ENCODE data around the gene ANKRD11.
"Not testable (repeated sequence)": the region's sequence is repeated elsewhere in the genome, so short reads cannot be mapped to it uniquely, and the experiment has no call there.

Gene ANKRD11

DNA sequence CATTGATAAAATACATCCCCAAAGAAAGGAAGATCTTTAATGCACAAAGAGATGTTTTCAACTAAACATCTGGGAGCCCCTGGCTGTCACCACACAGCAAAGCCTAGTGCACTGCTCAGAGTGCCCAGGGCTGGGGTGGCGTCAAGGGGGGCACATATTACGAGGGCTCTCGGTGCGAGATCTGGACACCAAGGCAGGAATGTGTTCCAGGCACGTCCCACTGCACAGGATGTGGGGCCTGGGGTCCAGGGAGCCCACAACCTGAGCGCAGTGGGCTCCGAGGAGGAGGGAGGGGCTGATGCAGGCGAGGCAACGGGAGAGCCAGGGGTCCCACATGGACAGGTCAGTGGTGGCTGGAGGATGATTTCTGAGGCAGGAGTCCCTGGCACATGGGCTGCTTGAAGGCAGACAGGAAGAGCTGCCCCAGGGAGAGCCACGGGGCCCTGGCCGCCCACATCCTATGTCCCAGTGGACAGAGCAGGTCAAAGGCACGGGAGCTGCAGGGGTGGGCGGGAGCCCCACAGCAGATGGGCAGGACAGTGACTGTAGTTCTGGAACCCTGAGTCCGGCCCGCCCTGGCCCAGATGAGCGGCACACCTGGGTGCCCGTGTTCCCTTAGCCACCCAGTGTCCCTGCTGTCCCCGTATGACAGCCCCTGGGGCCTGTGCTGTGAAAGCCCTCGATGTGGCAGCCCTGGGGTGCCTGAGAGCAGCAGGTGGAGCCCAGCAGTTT, 216.5 kb downstream of the ANKRD11 start:
- DNase-seq = no peak

DNA sequence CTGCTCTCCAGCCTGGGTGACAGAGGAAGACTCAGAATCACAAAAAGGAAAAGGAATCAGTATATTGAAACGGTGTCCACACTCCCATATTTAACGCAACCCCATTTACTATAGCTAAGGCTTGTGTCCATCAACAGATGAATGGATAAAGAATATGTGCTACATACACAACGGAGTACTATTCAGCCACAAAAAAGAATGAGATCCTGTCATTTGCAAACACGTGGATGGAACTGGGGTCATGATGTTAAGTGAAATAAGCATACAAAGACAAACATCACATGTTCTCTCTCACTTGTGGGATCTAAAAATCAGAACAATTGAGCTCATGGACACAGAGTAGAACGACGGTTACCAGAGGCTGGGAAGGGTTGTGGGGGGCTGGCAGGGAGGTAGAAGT, 217.7 kb downstream of the ANKRD11 start:
- DNase-seq = no peak

DNA sequence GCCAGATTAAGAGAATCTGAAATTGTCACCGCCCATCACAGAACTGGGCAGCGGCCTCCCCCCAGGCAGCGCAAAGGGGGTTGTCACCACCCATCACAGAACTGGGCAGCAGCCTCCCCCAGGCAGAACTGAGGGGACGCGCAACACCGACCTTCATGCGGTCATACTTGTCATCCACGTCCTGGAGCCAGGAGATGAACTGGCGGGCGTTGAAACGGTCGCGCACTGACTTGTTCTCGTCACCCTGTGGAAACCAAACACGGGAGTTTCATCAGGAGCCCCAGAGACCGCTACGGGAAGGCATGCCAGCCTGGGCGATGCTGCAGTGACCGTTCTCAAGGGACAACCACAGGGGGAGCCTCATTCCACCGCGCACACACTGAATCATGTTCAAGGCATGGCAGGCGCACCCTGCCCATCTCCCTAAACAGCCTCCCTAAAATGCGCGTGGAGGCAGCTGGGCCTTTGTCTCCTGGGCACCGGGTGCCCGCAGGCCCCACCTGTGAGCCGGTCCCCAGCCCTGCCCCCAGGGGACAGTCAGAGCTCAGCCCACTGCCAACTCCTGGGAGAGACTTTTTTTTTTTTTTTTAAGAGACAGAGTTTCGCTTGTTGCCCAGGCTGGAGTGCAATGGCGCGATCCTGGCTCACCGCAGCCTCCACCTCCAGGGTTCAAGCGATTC, 219.6 kb downstream of the ANKRD11 start:
- no peak for DNase-seq

DNA sequence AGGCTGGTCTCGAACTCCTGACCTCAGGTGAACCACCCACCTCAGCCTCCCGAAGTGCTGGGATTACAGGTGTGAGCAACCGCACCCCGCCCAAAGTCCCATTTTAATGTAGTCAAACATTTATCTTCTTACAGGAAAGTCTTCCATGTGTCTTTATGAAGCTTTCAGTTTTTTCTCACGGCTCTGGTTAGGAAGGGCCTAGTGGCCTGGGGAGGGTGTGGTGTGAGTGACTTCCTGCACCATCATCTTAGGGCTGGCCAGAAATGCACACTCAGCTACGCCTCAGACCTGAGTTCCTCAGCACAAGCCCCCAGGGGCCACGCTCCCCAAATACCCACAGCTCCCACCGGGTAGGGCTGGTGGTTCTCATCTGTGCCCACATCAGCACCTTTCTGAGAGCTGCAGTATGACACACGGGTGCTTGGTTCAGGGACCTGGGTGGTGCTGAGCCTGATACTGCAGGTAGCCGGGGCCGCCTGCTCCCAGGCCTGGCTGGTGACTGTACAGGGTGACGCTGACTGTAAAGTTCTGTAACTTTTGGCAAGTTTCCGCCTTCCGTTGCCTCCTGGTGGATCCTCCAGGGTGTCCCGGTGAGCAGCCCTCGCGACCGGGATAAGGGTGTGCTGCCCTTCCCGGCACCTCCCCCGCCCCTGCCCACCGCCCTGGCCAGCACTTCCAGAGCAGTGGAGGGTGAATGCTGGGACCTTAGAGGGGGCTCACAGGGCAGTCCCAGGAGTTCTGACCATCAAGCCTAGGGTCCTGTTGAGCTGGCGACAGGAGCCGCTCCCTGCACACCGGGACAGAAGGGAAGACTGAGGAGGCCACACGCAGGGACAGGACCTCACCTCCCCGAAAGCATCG, 220.3 kb downstream of the ANKRD11 start:
- DNase-seq = no peak

DNA sequence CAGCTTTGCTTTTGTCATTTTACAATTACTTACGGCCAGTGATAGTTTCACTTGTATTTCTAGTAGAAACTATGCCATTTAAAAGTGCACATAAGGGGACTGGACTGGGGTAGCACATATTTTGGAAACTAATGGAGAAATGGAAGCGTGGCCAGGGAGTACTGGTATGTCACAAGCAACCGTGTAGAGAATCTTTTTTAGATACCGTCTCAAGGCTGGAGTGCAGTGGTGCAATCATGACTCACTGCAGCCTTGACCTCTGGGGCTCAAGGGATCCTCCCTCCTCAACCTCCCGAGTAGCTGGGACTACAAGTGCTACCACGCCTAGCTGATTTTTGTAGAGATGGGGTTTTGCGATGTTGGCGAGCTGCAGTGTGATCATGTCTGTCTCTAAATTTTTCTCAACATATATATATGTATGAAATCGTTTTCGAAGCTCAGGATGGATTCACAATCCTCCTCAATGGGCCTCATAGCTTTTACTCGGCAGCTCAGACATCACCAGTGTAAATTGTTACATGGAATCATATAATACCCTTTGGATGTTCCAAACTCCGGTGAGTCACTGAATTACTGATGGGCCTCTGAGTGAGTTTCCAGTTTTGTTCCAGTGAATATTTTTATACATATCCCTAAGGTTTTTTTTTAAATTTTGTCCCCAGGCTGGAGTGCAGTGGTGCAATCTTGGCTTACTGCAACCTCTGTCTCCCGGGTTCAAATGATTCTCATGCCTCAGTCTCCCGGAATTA, 221.2 kb downstream of the ANKRD11 start:
- no peak for DNase-seq

DNA sequence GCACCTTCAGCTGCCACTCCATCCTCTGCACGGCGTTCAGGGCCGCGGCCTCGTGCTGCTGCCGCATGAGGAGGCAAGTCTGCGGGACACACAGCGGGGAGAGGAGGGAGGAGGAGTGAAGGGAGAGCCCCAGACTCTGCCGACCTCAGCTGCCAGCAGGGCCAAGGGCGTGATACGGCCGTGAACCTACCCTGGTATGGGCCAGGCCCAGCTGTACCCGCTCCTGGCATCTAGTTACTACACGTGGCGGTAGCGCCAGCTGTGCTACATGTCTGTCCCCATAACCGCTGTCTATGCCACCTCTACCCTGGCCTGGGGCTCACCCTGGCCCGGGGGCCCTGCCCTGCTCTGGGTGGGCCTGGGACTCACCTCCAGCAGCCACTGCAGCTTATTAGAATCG, 221.8 kb downstream of the ANKRD11 start:
- no peak for DNase-seq

DNA sequence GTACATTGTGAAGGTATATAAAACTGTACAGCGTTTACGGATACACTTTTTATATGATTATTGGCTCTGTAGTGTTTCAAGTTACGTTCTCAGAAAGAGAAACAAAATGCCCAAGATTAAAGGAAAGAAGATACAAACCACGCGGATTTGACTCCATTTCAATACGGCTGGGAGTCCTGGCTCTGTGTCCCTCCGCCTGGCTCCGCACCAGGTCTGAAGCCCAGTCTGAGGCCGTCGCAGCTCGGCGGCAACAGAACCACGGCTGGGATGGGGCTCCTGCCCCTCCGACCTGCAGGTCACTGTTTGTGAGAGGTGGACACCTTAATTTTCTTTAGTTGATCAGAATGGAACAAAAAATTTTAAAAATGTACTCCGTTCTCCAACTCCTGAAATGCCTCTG, 222.6 kb downstream of the ANKRD11 start:
- not testable (repeated sequence) for DNase-seq

DNA sequence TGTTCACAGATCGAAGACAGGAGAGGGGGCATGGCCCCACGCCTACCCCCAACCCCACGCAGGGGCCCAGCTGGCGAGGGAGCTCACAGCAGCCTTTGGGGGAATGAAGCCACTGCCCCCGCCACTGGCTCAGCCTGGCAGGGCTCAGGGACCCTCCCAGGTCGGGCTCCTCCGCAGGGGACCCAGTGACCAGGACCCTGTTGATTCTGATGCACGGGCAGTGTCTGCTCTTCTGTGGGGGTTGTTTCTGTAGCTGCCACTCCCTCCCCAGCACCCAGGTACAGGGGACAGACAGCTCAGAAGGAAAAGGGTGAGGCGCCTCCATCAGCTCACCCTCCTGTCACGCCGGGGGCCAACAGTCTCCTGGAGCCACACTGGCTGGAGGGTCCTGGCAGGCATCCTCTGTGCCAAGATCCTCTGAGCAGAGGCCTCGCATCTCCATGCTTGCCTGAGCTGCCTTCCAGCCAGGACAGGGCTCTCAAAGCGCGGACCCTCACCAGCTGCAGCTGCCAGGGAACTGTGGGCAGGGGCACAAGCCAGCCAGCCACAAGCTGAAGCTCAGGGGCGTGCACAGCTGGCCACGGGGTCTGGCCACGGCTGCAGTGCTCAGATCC, 223.7 kb downstream of the ANKRD11 start:
- DNase-seq = no peak

DNA sequence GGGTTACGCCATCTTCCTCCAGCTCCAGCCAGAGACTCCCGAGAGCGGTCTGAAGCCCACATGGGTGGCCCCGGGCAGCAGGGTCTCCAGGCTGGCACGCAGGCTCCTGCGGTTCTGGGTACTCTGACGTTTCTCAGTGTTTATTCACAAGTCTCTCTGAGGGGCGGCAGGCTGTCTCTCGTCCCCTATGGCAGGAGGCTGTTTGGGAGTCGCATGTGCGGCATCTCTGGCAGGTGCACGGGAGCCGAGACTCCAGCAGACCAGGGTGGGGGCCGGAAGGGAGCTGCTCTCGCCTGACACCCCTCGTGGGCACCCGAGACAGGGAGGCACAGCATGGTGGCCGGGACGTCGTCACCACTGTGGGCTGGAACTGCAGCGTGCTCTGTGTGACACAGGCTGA, 224.7 kb downstream of the ANKRD11 start:
- DNase-seq = no peak

DNA sequence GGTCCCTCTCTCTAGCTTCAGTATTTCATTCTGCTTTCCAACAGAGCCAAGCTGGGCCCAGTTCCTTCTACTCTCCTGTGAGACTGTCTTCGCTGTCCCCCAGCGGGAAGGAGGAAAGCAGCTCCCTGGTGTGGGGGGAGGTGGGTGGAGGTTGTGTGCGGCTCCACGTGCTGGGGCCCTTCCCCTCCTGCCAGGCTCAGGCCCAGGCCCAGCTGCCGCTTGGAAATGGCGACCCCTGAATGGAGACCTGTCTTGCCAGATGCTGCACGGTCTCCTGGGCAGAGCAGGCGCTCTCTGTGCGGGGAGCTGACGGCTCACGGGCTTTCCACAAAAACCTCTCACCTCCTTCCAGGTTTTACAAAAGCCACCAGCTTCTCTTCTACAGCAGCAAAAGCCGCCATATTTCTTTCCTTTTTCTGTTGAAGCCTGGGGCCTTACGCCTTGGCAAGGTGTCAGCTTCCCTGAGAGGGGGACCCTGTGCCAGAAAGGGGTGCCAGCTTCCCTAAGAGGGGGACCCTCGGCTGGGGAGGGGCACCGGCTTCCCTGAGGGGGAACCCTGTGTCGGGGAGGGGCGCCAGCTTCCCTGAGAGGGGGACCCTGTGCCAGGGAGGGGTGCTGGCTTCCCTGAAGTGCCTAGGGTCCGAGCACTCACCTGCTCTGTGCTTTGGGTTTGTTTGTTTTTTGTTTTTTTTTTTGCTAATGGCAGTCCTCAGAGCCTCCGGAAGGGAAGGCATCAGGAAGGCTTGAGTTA, 225.4 kb downstream of the ANKRD11 start:
- no peak for DNase-seq

DNA sequence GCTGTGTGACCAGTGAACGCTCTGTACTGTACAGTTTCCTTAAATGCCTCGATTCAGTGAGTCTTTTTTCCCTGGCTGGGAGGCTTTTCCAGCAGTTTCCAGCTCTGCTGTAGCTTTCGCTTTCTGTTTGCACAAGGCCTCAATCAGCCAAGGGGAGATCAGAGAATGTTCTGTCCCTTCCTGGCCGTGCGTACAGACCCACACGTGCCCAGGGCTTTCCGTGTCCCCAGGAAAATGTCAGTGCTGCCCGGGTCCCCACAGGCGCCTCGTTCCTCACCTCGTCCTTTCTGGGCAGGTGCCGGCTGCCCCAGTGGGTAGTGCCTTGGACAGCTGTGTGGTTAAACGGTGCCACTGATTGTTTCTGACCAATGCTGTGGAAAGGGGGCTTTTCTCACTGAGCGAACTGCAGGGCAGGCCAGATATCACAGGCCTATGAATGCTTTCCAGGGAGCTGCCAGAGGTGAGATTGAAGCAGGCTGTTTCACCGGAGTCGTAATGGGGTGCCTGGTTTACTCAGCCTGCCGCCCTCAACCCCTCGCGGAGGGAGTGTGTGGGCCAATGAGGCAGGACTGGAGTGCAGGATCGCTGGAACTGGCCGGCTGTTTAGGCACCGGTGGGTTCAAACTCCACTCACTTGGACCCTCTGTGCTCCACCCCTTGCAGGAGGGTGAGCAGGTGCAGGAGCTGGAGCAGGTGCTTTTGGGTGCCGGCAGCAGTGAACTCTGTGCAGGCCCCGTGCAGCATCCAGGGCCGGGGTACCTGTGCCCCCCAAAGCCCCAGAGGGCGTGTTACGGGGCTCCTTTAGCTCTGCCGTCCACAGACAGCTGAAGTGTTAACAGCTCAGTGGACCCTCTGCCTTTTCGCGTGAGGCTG, 228.4 kb downstream of the ANKRD11 start:
- DNase-seq = peak in 11 of 56 donors; percentile 5 to 43 (median 21)

DNA sequence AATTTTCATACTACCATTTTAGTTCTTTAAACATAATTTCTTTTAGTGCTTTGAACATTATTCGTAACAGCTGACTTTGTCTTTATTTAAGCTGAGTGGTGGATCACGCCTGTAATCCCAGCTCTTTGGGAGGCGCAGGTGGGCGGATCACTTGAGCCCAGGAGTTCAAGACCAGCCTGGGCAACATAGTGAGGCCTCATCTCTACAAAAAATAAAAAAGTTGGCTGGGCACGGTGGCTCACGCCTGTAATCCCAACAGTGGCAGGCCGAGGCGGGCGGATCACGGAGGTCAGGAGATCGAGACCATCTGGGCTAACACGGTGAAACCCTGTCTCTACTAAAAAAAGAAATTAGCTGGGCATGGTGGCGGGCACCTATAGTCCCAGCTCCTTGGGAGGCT, 230.5 kb downstream of the ANKRD11 start:
- DNase-seq = not testable (repeated sequence)

DNA sequence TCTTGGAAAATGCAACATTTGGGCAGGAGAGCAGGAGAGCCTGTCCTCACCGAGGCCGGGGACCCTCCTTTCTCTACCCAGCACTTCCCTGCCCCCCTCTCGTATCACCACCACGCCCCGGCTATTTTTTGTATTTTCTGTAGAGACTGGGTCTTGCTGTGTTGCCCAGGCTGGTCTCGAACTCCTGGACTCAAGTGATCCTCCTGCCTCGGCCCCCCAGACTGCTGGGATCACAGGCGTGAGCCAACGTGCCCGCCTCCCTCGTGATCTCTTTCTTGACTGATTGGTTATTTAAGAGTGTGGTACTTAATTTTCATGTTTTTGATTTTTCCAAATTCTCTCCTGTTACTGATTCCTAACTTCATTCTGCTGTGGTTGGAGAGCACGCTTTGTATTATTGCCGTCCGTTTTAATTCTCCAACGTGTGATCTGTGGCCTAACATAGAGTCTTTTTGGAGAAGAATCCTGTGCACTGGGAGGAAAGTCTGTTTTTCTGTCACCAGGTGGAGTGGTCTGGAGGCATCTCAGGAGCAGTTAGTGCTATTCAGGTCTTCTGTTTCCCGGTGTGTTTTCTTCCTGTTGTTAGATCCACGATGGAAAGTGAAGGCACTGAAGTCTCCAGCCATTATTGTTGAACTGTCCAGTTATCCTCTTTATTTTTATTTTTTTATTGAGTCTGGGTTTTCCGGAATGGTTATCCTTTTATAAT, 232.4 kb downstream of the ANKRD11 start:
- no peak for DNase-seq

DNA sequence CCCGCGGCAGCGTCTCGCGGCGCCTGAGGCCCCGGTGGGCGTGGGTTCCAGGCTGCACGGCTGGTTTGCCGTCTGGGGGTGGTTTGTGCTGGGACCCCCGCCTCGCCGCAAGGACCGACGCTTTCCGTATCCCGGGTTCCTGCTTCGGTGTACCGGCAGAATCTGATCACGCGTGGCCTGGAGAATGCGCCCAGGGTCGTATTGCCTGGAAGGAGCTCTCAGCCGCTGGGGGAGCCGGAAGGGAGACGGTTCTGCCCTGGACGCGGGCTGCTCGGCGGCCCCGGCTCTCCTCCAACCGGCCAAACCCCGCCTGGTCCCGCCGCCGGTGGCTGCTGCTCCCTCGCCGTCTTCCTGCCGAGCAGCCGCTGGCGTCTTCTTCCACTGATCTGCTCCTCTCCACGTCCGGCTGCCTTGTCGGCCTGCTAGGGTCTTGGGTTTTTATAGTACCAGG, 233.1 kb downstream of the ANKRD11 start:
- peak in 1 of 56 donors; percentile 44 for DNase-seq

DNA sequence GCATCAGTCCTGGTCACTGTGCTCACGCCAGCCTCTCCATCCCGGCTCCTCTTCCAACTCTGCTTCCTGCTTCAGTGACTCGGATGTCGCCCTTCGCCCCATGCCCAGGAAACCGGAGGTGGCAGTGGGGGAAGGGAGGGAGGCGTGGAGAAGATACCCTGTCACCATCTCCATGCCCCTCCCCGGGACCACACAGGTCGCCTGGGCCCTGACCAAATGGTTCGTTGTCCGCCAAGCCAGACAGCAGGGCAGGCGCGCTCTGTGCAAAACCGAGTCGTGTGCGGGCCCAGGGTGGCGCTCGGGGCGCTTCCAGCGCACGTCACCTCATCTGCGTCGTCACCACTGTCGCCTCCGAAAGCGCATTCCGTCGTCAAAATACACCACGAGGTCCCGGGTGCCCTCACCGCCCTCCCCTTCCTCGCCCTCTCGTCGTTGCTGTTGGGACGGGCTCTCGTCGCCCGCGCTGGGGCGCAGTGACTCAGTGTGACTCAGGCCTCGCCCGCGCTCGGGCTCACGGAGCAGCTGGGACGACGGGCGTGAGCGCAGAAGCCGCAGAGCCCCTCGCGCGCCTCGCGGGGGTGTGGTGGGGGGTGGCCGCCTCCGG, 233.6 kb downstream of the ANKRD11 start:
- peak in 33 of 56 donors; percentile 14 to 85 (median 48) for DNase-seq

DNA sequence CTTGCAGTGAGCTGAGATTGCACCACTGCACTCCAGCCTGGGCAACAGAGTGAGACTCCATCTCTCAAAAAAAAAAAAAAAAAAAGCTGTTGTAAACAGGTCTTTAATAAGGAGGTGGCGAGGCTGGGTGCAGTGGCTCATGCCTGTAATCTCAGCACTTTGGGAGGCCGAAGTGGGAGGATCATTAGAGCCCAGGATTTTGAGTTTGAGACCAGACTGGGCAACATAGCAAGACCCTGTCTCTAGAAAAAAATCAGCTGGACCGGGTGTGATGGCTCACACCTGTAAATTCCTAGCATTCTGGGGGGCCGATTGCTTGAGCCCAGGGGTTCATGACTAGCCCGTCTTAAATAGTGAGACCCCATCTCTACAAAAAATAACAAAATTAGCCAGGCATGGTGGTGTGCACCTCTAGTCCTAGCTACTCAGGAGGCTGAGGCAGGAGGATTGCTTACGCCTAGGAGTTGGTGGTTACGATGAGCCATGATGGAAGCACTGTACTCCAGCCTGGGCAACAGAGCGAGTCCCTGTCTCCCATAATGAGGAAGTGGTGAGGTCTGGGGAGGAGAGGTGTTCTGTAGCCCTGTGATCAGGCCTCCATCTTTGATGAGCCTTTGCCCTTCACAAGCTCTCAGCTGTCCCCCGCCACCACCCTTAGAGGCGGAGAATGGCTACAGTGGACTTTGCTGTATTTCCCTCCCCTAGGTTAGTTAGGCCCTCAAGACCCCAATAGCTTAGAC, 236.6 kb downstream of the ANKRD11 start:
- no peak for DNase-seq

Measured in amygdala (tissue), 56 donors.